SK-N-SH treated with all-trans-retinoic acid at 6 μM for 48 hours (cell line): ENCODE measurements around the gene PMVK.

Experiments used
- ATAC-seq: fragments of 200-7000 bp; cut with Tn5 transposase; 3 replicates; pipeline ENCODE4 v1.9.1; 2020; ENCODE audit warnings: mild to moderate bottlenecking, moderate library complexity
- ARNTL ChIP-seq: fragments of 450-650 bp; formaldehyde crosslinking; IDR thresholded peaks from 2 replicates; pipeline ENCODE4 v1.5.0; 2020; ENCODE audit warnings: low read depth, mild to moderate bottlenecking, moderate library complexity, borderline replicate concordance
- BACH2 ChIP-seq: fragments of 250-450 bp; sonication (Bioruptor Pico); IDR thresholded peaks from 2 replicates; pipeline ENCODE4 v1.9.0; 2021; ENCODE audit warnings: mild to moderate bottlenecking, borderline replicate concordance
- CREB5 ChIP-seq: fragments of 250-450 bp; sonication (Bioruptor Pico); IDR thresholded peaks from 2 replicates; pipeline ENCODE4 v1.5.1; 2020; ENCODE audit warnings: low read depth, mild to moderate bottlenecking, moderate library complexity
- CSDC2 ChIP-seq: fragments of 250-450 bp; sonication (Bioruptor Pico); IDR thresholded peaks from 2 replicates; pipeline ENCODE4 v1.5.0; 2020; ENCODE audit warnings: mild to moderate bottlenecking, moderate library complexity
- CSRNP3 ChIP-seq: fragments of 250-450 bp; sonication (Bioruptor Pico); IDR thresholded peaks from 2 replicates; pipeline ENCODE4 v1.5.1; 2021; ENCODE audit warnings: mild to moderate bottlenecking, moderate library complexity
- ESRRG ChIP-seq: fragments of 250-450 bp; sonication (Bioruptor Pico); IDR thresholded peaks from 2 replicates; pipeline ENCODE4 v1.6.1; 2021; ENCODE audit warnings: mild to moderate bottlenecking
- ISL1 ChIP-seq: fragments of 250-450 bp; sonication (Bioruptor Pico); IDR thresholded peaks from 2 replicates; pipeline ENCODE4 v2.1.2; 2022; ENCODE audit warnings: mild to moderate bottlenecking, moderate library complexity
- PPARA ChIP-seq: fragments of 250-450 bp; sonication (Bioruptor Pico); IDR thresholded peaks from 2 replicates; pipeline ENCODE4 v1.5.0; 2020; ENCODE audit warnings: mild to moderate bottlenecking, borderline replicate concordance
- SNAI2 ChIP-seq: fragments of 250-450 bp; sonication (Bioruptor Pico); IDR thresholded peaks from 2 replicates; pipeline ENCODE4 v1.5.0; 2020; ENCODE audit warnings: mild to moderate bottlenecking, moderate library complexity
- TCF4 ChIP-seq: fragments of 250-450 bp; sonication (Bioruptor Pico); IDR thresholded peaks from 2 replicates; pipeline ENCODE4 v1.8.0; 2021; ENCODE audit warnings: mild to moderate bottlenecking, moderate library complexity, borderline replicate concordance
- TOX ChIP-seq: fragments of 250-450 bp; sonication (Bioruptor Pico); IDR thresholded peaks from 2 replicates; pipeline ENCODE4 v1.8.0; 2021; ENCODE audit warnings: mild to moderate bottlenecking, moderate library complexity, borderline replicate concordance
- TSHZ2 ChIP-seq: fragments of 250-450 bp; sonication (Bioruptor Pico); IDR thresholded peaks from 2 replicates; pipeline ENCODE4 v1.5.0; 2020; ENCODE audit warnings: mild to moderate bottlenecking, moderate library complexity
- ZC3H10 ChIP-seq: fragments of 250-450 bp; sonication (Bioruptor Pico); IDR thresholded peaks from 2 replicates; pipeline ENCODE4 v1.5.1; 2021; ENCODE audit warnings: mild to moderate bottlenecking, moderate library complexity
- ZFP3 ChIP-seq: fragments of 250-450 bp; sonication (Bioruptor Pico); IDR thresholded peaks from 2 replicates; pipeline ENCODE4 v1.5.0; 2020; ENCODE audit warnings: mild to moderate bottlenecking, moderate library complexity
- ZFP30 ChIP-seq: fragments of 450-650 bp; formaldehyde crosslinking; IDR thresholded peaks from 2 replicates; pipeline ENCODE4 v1.5.0; 2022; ENCODE audit warnings: mild to moderate bottlenecking, moderate library complexity
- ZNF565 ChIP-seq: fragments of 450-650 bp; formaldehyde crosslinking; conservative IDR thresholded peaks from 2 replicates; pipeline ENCODE4 v1.5.0; 2020; ENCODE audit warnings: low read depth, mild to moderate bottlenecking, moderate library complexity
- ZNF70 ChIP-seq: fragments of 450-650 bp; formaldehyde crosslinking; IDR thresholded peaks from 2 replicates; pipeline ENCODE4 v1.5.0; 2020; ENCODE audit warnings: mild to moderate bottlenecking, moderate library complexity
- TF ChIP-seq, protein P1 (sequence below): fragments of 250-450 bp; sonication (Bioruptor Pico); IDR thresholded peaks from 2 replicates; pipeline ENCODE4 v1.8.0; 2020; ENCODE audit warnings: mild to moderate bottlenecking, moderate library complexity, borderline replicate concordance
- TF ChIP-seq, protein P2 (sequence below): fragments of 250-450 bp; sonication (Bioruptor Pico); IDR thresholded peaks from 2 replicates; pipeline ENCODE4 v1.8.0; 2021; ENCODE audit warnings: low read depth, mild to moderate bottlenecking, moderate library complexity, borderline replicate concordance

PMVK gene

GRCh38 chr1:154935749-154936554 lies 567 bp downstream of the PMVK start:
- TF ChIP-seq, protein P1, sequence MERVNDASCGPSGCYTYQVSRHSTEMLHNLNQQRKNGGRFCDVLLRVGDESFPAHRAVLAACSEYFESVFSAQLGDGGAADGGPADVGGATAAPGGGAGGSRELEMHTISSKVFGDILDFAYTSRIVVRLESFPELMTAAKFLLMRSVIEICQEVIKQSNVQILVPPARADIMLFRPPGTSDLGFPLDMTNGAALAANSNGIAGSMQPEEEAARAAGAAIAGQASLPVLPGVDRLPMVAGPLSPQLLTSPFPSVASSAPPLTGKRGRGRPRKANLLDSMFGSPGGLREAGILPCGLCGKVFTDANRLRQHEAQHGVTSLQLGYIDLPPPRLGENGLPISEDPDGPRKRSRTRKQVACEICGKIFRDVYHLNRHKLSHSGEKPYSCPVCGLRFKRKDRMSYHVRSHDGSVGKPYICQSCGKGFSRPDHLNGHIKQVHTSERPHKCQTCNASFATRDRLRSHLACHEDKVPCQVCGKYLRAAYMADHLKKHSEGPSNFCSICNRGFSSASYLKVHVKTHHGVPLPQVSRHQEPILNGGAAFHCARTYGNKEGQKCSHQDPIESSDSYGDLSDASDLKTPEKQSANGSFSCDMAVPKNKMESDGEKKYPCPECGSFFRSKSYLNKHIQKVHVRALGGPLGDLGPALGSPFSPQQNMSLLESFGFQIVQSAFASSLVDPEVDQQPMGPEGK: no peak
- no peak for TF ChIP-seq ZC3H10 (CRISPR knock-in tag)
- TF ChIP-seq, all 23 proteins: peak for 0

DNA sequence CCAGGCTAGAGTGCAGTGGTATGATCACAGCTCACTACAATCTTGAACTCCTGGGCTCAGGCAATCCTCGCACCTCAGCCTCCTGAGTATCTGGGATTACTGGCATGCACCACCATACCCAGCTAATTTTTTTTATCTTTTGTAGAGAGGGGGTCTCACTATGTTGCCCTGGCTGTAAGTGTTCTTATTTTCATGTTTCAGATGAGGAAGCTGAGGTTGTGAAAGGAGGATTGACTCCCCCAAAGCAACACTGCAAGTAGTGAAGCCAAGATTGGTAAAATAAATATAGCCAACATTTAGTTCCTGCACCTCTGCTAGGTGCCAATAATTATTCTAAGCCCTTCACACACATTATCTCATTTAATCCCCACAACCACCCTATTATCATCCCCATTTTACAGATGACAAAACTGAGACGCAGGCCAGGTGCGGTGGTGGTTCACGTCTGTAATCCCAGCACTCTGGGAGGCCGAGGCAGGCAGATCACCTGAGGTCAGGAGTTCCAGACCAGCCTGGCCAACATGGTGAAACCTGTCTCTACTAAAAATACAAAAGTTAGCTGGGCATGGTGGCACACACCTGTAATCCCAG lies 2.1 kb downstream of the PMVK start:
- TF ChIP-seq ZNF565 (CRISPR knock-in tag) (no peak), TOX (CRISPR knock-in tag) (no peak), ESRRG (CRISPR knock-in tag) (no peak), ZFP30 (no peak), ISL1 (no peak), ZFP3 (no peak), SNAI2 (CRISPR knock-in tag) (no peak), ARNTL (CRISPR knock-in tag) (no peak), TSHZ2 (CRISPR knock-in tag) (no peak), ZNF70 (CRISPR knock-in tag) (no peak), CSRNP3 (CRISPR knock-in tag) (no peak), PPARA (no peak), TCF4 (CRISPR knock-in tag) (no peak), CREB5 (CRISPR knock-in tag) (no peak), CSDC2 (CRISPR knock-in tag) (no peak), BACH2 (CRISPR knock-in tag) (no peak)
- TF ChIP-seq, protein P2, sequence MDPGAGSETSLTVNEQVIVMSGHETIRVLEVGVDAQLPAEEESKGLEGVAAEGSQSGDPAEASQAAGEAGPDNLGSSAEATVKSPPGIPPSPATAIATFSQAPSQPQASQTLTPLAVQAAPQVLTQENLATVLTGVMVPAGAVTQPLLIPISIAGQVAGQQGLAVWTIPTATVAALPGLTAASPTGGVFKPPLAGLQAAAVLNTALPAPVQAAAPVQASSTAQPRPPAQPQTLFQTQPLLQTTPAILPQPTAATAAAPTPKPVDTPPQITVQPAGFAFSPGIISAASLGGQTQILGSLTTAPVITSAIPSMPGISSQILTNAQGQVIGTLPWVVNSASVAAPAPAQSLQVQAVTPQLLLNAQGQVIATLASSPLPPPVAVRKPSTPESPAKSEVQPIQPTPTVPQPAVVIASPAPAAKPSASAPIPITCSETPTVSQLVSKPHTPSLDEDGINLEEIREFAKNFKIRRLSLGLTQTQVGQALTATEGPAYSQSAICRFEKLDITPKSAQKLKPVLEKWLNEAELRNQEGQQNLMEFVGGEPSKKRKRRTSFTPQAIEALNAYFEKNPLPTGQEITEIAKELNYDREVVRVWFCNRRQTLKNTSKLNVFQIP: no peak
- TF ChIP-seq, protein P1: no peak
- ATAC-seq: no peak

More at GRCh38 chr1:154935749-154936554, 567 bp downstream of the PMVK start:
- no peak for ATAC-seq
